Adrenal gland (tissue), 12 donors: ENCODE measurements around the gene PPP6R2. TPM values are rescaled to one million over a fixed set of nuclear protein-coding genes. Genes with fewer than 3 reads are reported as not detected.

ENCODE experiments used
- DNase-seq, 7 donors: peaks; one replicate each; pipeline ENCODE4 v3.0.0-alpha.2; 2019 to 2020
- H3K27ac ChIP-seq, 5 donors: fragments of 200-600 bp; sonication (generic) in 4 of 5; 1 replicate in 3 of 5; 2 replicates in 2 of 5; pipeline versions ENCODE4 v1.5.1 to v1.8.0; 2016 to 2020; ENCODE audit warnings: mild to moderate bottlenecking in 1 of 5
- H3K27me3 ChIP-seq: fragments of 200-600 bp; 2 replicates; pipeline ENCODE4 v1.8.0; 2021
- H3K36me3 ChIP-seq, 2 donors: fragments of 200-600 bp; replicated peaks in 1 of 2; 1 replicate in 1 of 2; 2 replicates in 1 of 2; pipeline versions ENCODE4 v1.5.1 to v1.8.0; 2018 to 2022
- H3K4me1 ChIP-seq, 2 donors: fragments of 200-600 bp; replicated peaks in 1 of 2; 1 replicate in 1 of 2; 2 replicates in 1 of 2; pipeline versions ENCODE4 v1.5.1 to v1.8.0; 2018 to 2021
- H3K4me3 ChIP-seq, 4 donors: fragments of 200-600 bp; sonication (generic) in 3 of 4; one replicate each; pipeline ENCODE4 v1.5.1; 2016 to 2018
- H3K9me3 ChIP-seq, 3 donors: fragments of 200-600 bp; sonication (generic) in 1 of 3; replicated peaks in 1 of 3; 1 replicate in 2 of 3; 2 replicates in 1 of 3; pipeline versions ENCODE4 v1.5.1 to v1.8.0; 2016 to 2021
- CTCF ChIP-seq, 6 experiments: fragments of 450-650 bp in 4 of 6; fragments of 200-600 bp in 2 of 6; sonication (generic) in 1 of 6; IDR thresholded peaks; 1 replicate in 5 of 6; 2 replicates in 1 of 6; pipeline versions ENCODE4 v1.5.1 to v1.8.0; 2016 to 2021; ENCODE audit warnings: antibody characterized with exemption in 6 of 6, mild to moderate bottlenecking in 2 of 6, moderate library complexity in 1 of 6
- POLR2A ChIP-seq, 2 donors: fragments of 450-650 bp; IDR thresholded peaks; one replicate each; pipeline ENCODE4 v1.6.1; 2017; ENCODE audit warnings: antibody characterized with exemption in 2 of 2, mild to moderate bottlenecking in 2 of 2, moderate library complexity in 1 of 2
- WGBS, 4 donors: extraction: QIAGEN DNeasy Blood & Tissue Kit in 2 of 4; methylation state at CpG; one replicate each; pipeline versions ENCODE4 v1.1.5 to v1.1.7; 2013 to 2017; 5-methylcytosine and 5-hydroxymethylcytosine counted together
- intact Hi-C, 2 donors: fragments of 100-400 bp; cut with DNase I; formaldehyde crosslinking; loops; one replicate each; pipeline versions ENCODE4 v1.14.1 to v1.15.0; 2022 to 2023
- polyA plus RNA-seq, 3 donors: library from polyadenylated mRNA; stranded (reverse); fragments of 200-250 nt in 2 of 3; fragments of 350-450 nt in 1 of 3; fragmentation: Illumina TruSeq in 1 of 3; extraction: RNeasy Lipid Tissue Mini Kit (QIAGEN cat#74804) in 1 of 3; gene quantifications; one replicate each; pipeline ENCODE4 v1.2.3, GENCODE V29; 2013 to 2014
- total RNA-seq, 9 donors: library from RNA; depleted of rRNA in 4 of 9; stranded (reverse); fragments of >200 nt in 4 of 9; fragments of 120-200 nt in 1 of 9; fragmentation: NEBNext Ultra II Directional in 1 of 9; extraction: Animal tissue kit (Norgen Biotek cat#: 25700) in 1 of 9; gene quantifications; one replicate each; pipeline versions ENCODE4 v1.1.0 to v1.2.4, GENCODE V29; 2013 to 2023
- donor health status: healthy with polysubstance abuse.
- donor health status: Bipolar disorder and iron deficiency.
- donor health status: DM: yes; HTN: yes; CAD: no.
- donor health status: DM: no; HTN: no; CAD: no.
- donor health status: DM: no; HTN: no; CAD: no.
- donor health status: DM: yes; HTN: yes; CAD: no.

The PPP6R2 gene
- total and polyA plus RNA-seq, 12 donors, result 19.6 to 129 (median 73.0) TPM

GRCh38 chr22:50316114-50317065 lies 26.7 kb upstream of the PPP6R2 start:
- TF ChIP-seq CTCF (IDR thresholded peaks at IDR 0.05) (no peak), POLR2A (IDR thresholded peaks at IDR 0.05) (no peak)
- no peak overlapping the region for H3K27ac ChIP-seq
- H3K4me1 ChIP-seq, result peaks cover 8 to 12% of the 10 kb centered on the region in 2 donors
- intact Hi-C loops, result no loop called here
- H3K36me3 ChIP-seq, result no peaks in the 10 kb centered on the region
- 80 to 97% (median 94%) methylated on average over 5 to 33 of the region's 45 CpGs for WGBS, 4 donors
- no peaks in the 10 kb centered on the region for H3K27me3 ChIP-seq
- H3K9me3 ChIP-seq, result no peaks in the 10 kb centered on the region
- DNase-seq, result no peak
- no peak overlapping the region for H3K4me3 ChIP-seq

DNA sequence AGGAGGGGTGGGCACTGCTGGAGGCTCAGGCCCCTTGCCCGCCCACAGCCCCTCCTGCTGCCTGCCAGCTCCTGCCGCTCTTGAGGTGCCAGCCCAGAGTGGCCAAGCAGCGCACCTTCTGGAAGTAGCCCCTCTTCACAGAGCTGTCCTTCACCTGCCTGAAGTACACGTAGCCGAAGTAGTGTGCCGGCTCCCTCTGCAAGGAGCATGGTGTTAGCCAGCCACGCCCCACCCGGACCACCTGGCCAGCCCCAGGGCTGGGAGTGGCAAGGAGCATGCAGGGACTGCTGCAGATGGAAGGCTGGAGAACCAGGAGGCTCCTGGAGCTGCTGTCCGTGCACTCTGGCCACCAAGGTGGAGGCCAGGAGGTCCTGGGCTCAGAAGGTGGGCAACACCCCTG lies 25.9 kb upstream of the PPP6R2 start:
- TF ChIP-seq CTCF (IDR thresholded peaks at IDR 0.05) (no peak), POLR2A (IDR thresholded peaks at IDR 0.05) (no peak)
- no peak overlapping the region for H3K4me3 ChIP-seq
- no peak overlapping the region for H3K27ac ChIP-seq
- H3K4me1 ChIP-seq, result peaks cover 8 to 12% of the 10 kb centered on the region in 2 donors
- H3K9me3 ChIP-seq, result no peaks in the 10 kb centered on the region
- intact Hi-C loops, result no loop called here
- no peaks in the 10 kb centered on the region for H3K27me3 ChIP-seq
- no peak for DNase-seq
- H3K36me3 ChIP-seq, result no peaks in the 10 kb centered on the region
- WGBS, 4 donors, result 83 to 96% (median 89%) methylated on average over 2 to 9 of the region's 9 CpGs

DNA sequence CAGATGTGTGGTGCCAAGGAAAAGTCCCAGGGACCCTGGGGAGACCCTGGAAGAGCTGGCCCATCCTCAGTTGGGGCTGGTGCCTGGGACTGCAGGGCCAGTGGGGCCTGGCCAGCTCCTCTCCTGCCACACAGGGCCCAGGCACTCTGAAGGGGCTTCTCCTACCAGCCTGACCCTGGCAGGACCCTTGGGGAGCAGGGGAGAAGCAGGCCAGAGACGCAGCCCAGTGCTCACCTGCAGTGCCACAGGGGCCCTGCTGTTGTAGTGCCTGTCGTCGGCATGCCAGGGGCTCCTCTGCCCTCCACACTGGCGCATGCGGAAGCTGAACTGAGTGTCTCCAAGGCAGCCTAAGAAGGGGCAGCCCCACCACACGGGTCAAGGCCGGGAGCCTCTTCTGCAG lies 25.5 kb upstream of the PPP6R2 start:
- intact Hi-C loops, result no loop called here

DNA sequence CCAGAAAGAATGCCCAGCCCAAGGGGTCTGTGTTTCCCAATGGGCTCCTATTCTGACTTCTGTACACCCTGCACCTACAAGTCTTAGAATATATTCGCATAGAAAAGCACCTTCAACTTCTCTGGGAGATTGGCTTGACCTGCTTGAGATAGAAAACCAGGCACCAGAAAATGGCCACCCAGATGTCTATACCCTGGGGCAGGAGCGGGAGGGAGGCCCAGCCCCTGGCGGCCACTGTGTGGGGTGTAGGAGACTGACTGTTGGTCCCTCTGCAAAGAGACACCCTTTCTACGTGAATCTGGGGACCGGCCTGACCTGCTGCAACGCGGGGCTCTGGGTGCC lies 24.8 kb upstream of the PPP6R2 start:
- Histone ChIP-seq H3K27me3 (no peaks in the 10 kb centered on the region), H3K4me3 (no peak overlapping the region), H3K9me3 (no peaks in the 10 kb centered on the region), H3K36me3 (no peaks in the 10 kb centered on the region), H3K4me1 (peaks cover 8 to 12% of the 10 kb centered on the region in 2 donors), H3K27ac (no peak overlapping the region)
- 86 to 91% (median 87%) methylated on average over 7 of the region's 7 CpGs; no CpG with 5 or more reads in 1 of the 4 donors for WGBS, 4 donors
- TF ChIP-seq CTCF (IDR thresholded peaks at IDR 0.05) (no peak), POLR2A (IDR thresholded peaks at IDR 0.05) (no peak)
- no peak for DNase-seq
- intact Hi-C loops, result no loop called here

More for the DNA sequence above, 25.5 kb upstream of the PPP6R2 start:
- H3K4me3 ChIP-seq, result no peak overlapping the region
- WGBS, 4 donors, result 78 to 82% methylated on average over 7 of the region's 7 CpGs; no CpG with 5 or more reads in 2 of the 4 donors
- no peak for DNase-seq
- TF ChIP-seq CTCF (IDR thresholded peaks at IDR 0.05) (no peak), POLR2A (IDR thresholded peaks at IDR 0.05) (no peak)
- H3K4me1 ChIP-seq, result peaks cover 8 to 12% of the 10 kb centered on the region in 2 donors
- H3K27ac ChIP-seq, result no peak overlapping the region
- no peaks in the 10 kb centered on the region for H3K9me3 ChIP-seq
- no peaks in the 10 kb centered on the region for H3K36me3 ChIP-seq
- H3K27me3 ChIP-seq, result no peaks in the 10 kb centered on the region
